Effector memory CD4-positive, alpha-beta T cell (primary cell): ENCODE data around the gene NUP50.

ENCODE experiments used
- DNase-seq, 3 donors: peaks; one replicate each; pipeline ENCODE4 v3.0.0-alpha.2; 2020
- H3K27ac ChIP-seq: 2 replicates; pipeline ENCODE4 v1.7.0; 2013; ENCODE audit warnings: mild to moderate bottlenecking, low read length, moderate library complexity; ENCODE audit not compliant: insufficient read depth, poor library complexity, severe bottlenecking
- H3K27me3 ChIP-seq: replicated peaks from 2 replicates; pipeline ENCODE4 v1.7.0; 2013; ENCODE audit warnings: mild to moderate bottlenecking, low read length; ENCODE audit not compliant: insufficient read depth, control insufficient read depth, poor library complexity, severe bottlenecking
- H3K36me3 ChIP-seq: 2 replicates; pipeline ENCODE4 v1.7.0; 2013; ENCODE audit warnings: mild to moderate bottlenecking, low read length, moderate library complexity; ENCODE audit not compliant: control insufficient read depth, insufficient read depth
- H3K4me1 ChIP-seq: 2 replicates; pipeline ENCODE4 v1.7.0; 2013; ENCODE audit warnings: low read length, mild to moderate bottlenecking; ENCODE audit not compliant: control insufficient read depth, insufficient read depth, poor library complexity, severe bottlenecking
- H3K4me3 ChIP-seq: 2 replicates; pipeline ENCODE4 v1.7.0; 2013; ENCODE audit warnings: low read length, low read depth, mild to moderate bottlenecking; ENCODE audit not compliant: insufficient read depth, poor library complexity, severe bottlenecking
- H3K9me3 ChIP-seq: 2 replicates; pipeline ENCODE4 v1.7.0; 2013; ENCODE audit warnings: mild to moderate bottlenecking, low read length, moderate library complexity; ENCODE audit not compliant: control insufficient read depth
- total RNA-seq, 3 donors: gene quantifications; one replicate each; lab custom pipeline; 2026; lab: John Stamatoyannopoulos, UW

NUP50 gene, protein sequence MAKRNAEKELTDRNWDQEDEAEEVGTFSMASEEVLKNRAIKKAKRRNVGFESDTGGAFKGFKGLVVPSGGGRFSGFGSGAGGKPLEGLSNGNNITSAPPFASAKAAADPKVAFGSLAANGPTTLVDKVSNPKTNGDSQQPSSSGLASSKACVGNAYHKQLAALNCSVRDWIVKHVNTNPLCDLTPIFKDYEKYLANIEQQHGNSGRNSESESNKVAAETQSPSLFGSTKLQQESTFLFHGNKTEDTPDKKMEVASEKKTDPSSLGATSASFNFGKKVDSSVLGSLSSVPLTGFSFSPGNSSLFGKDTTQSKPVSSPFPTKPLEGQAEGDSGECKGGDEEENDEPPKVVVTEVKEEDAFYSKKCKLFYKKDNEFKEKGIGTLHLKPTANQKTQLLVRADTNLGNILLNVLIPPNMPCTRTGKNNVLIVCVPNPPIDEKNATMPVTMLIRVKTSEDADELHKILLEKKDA
- 93.1 to 125 (median 119) reads per million in 3 donors for total RNA-seq

GRCh38 chr22:45163451-45164269 lies at the start of gene NUP50:
TSS of gene NUP50 (plus strand) at chr22:45163925. CDS start at chr22:45168178, 4,253 bp downstream.
- H3K9me3 ChIP-seq, result no peaks in the 10 kb centered on the region
- H3K27me3 ChIP-seq, result no peaks in the 10 kb centered on the region
- H3K4me3 ChIP-seq, result peak within 1 kb of the TSS; percentile 95
- H3K36me3 ChIP-seq, result peaks cover 4% of the 10 kb centered on the region
- DNase-seq, result peak; percentile 95
- H3K27ac ChIP-seq, result peak within 1 kb of the TSS; percentile 81
- H3K4me1 ChIP-seq, result peaks cover 17% of the 10 kb centered on the region

DNA sequence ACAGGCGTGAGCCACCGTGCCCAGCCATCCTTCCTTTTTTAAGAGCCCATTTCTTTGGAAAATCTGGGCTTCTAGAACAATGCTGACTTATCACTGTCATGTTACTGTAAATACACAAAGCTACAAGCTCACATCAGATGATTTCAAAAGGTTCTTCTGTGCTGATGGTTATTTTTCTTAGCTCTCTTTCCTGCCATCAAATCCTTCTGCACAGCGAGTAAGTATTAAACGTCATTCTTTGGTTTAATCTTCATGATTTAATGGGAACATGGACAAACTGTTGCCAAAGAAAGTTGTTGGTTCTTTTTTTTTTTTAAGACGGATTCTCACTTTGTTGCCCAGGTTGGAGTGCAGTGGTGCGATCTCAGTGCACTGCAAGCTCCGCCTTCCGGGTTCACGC lies 43.3 kb upstream of the NUP50 start:
- no peak for DNase-seq
- Histone ChIP-seq H3K9me3 (no peaks in the 10 kb centered on the region), H3K4me1 (no peaks in the 10 kb centered on the region), H3K27ac (no peak overlapping the region), H3K4me3 (no peak overlapping the region), H3K36me3 (no peaks in the 10 kb centered on the region), H3K27me3 (no peaks in the 10 kb centered on the region)

- DNase-seq, result no peak
- no peak overlapping the region for H3K4me3 ChIP-seq
- no peak overlapping the region for H3K27ac ChIP-seq
- no peaks in the 10 kb centered on the region for H3K27me3 ChIP-seq
- H3K9me3 ChIP-seq, result no peaks in the 10 kb centered on the region
- no peaks in the 10 kb centered on the region for H3K4me1 ChIP-seq
- no peaks in the 10 kb centered on the region for H3K36me3 ChIP-seq
Observed at GRCh38 chr22:45120931-45121330, 42.8 kb upstream of the NUP50 start.

DNA sequence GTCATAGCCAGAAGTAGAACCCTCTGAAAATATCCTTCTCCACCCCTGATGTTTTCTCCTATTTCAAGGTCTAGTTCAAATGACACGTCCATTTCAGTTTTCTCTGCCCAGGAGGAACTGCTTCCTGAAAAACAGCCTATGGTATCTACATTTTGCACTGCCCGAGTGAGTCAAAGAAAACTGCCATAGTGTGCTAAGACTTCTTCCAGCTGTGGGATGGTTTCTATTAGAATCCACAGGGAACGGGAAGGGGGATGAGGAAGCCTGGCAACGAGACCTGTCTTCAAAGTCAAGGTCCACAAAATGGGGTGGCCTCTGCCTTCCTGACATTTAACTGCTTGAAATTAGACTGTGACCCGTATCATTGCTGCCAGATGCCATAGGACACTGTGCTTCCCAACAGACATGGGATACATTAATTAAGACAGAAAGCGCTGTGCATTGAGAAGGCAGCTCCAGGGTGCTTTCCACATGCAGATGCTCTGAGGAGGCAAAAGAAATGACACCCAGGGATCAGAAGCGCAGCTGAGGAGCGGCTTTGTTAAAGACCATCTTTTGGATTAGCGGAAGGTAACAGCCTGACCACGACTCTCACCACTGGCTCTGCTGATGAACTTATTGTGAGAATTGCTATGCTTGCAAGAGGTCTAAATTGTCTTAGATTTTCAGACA lies 39.4 kb upstream of the NUP50 start:
- Histone ChIP-seq H3K27ac (no peak overlapping the region), H3K9me3 (no peaks in the 10 kb centered on the region), H3K4me1 (no peaks in the 10 kb centered on the region), H3K36me3 (no peaks in the 10 kb centered on the region), H3K4me3 (no peak overlapping the region), H3K27me3 (no peaks in the 10 kb centered on the region)
- no peak for DNase-seq

DNA sequence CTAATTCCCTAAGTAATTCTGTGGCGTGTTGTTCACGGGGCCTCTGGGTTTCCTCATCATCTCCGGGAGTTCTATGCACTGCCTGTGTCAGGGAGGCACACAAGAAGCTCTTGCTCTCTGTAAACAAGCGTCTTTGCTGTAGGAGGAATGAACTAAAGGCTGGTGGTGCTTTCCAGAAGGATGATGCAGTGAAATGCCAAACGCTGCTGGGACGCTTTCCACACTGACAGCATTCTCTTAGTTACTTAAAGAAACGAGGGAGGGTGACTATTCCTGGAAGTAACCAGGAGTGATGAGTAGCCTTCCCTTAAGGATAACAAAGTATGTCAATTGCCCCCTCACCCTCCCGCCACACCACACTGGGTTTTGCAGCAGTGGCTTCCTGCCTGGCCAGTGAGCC lies 38.5 kb upstream of the NUP50 start:
- Histone ChIP-seq H3K9me3 (no peaks in the 10 kb centered on the region), H3K4me3 (no peak overlapping the region), H3K36me3 (no peaks in the 10 kb centered on the region), H3K4me1 (peaks cover 5% of the 10 kb centered on the region), H3K27me3 (no peaks in the 10 kb centered on the region), H3K27ac (no peak overlapping the region)
- no peak for DNase-seq

DNA sequence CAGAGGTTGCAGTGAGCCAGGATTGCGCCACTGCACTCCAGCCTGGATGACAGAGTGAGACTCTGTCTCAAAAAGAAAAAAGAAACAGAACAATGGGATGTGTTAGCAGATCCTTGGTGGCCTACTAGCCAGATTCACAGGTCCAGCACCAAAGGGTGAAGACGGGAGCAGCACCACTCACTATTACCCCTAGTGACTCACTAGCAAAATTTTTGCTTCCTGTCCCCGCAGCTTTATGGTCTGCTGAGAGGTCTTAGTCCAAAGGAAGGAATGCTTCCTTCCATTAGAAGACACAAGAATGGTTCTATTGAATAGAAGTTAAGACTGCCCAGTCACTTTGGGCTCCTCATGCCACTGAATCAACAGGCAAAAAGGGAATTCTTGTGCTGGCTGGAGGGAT lies 35.9 kb upstream of the NUP50 start:
- Histone ChIP-seq H3K4me1 (peaks cover 5% of the 10 kb centered on the region), H3K27ac (no peak overlapping the region)
- DNase-seq, result no peak

DNA sequence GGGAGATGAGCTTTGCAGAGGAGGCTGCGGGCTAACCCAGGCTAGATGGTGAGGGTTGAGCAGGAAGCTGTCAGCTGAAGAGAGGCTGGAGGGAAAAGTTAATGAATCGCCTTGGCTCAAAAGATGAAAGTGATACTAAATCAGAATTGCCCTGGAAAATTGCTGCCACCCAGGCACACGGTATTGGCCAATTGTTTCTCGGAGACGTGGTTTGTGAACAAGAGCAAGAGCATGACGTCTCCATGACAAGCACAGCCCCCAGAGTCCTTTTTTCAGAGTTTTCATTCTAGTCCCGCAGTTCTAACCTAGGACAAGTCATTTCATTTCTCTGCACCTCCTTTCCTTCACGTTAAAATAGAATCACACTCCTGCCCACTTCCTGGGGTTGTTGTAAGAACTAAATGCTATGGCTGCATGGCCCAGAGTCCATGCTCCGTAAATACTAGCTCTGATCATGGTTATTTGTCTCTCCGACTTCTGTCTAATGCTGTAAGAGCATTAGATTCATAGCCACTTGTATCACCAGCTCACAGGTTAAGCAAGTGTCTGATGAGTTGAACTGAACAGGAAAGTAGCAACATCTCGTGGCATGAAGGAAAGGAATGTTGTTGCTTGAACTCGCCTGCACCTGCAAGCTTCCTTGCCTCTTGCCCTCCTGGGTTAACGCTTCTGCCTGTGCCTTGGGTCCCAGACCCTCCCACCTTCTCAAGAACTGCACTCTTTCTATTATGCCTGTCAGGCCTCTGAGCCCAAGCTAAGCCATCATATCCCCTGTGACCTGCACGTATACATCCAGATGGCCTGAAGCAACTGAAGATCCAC lies 33.8 kb upstream of the NUP50 start:
- H3K4me3 ChIP-seq, result peak overlapping the region; percentile 7

More for the DNA sequence above, 35.9 kb upstream of the NUP50 start:
- Histone ChIP-seq H3K4me3 (no peak overlapping the region), H3K36me3 (no peaks in the 10 kb centered on the region), H3K27me3 (no peaks in the 10 kb centered on the region), H3K9me3 (no peaks in the 10 kb centered on the region)

GRCh38 chr22:45130891-45131290 lies 32.8 kb upstream of the NUP50 start:
- Histone ChIP-seq H3K4me3 (no peak overlapping the region), H3K9me3 (no peaks in the 10 kb centered on the region), H3K36me3 (peaks cover 12% of the 10 kb centered on the region), H3K4me1 (peaks cover 5% of the 10 kb centered on the region), H3K27me3 (no peaks in the 10 kb centered on the region), H3K27ac (no peak overlapping the region)
- DNase-seq, result no peak

More for the DNA sequence above, 33.8 kb upstream of the NUP50 start:
- no peaks in the 10 kb centered on the region for H3K9me3 ChIP-seq
- no peaks in the 10 kb centered on the region for H3K27me3 ChIP-seq
- peaks cover 5% of the 10 kb centered on the region for H3K4me1 ChIP-seq
- no peak overlapping the region for H3K27ac ChIP-seq
- no peak for DNase-seq
- H3K36me3 ChIP-seq, result peaks cover 12% of the 10 kb centered on the region

DNA sequence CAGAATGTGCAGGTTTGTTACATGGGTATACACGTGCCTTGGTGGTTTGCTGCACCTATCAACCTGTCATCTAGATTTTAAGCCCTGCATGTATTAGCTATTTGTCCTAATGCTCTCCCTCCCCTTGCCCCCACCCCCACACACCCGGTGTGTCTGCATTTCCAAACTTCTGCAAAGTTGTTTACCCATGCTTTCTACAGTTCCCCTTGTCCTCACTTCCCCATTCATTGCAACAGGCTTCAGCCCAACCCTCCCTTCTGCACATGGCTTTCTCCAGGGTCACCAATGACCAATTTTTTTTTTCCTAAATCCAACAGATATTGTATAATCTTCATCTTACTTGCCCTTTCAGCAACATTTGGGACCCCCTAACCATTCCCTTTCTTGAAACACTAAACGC lies 32.0 kb upstream of the NUP50 start:
- no peak for DNase-seq
- peaks cover 12% of the 10 kb centered on the region for H3K36me3 ChIP-seq
- H3K27me3 ChIP-seq, result no peaks in the 10 kb centered on the region
- no peak overlapping the region for H3K27ac ChIP-seq
- H3K4me3 ChIP-seq, result no peak overlapping the region
- peaks cover 5% of the 10 kb centered on the region for H3K4me1 ChIP-seq
- no peaks in the 10 kb centered on the region for H3K9me3 ChIP-seq
